ENCODE data around the gene RGS19. TPM values are rescaled to one million over a fixed set of nuclear protein-coding genes. Genes with fewer than 3 reads are reported as not detected.

The RGS19 gene
- total RNA-seq, 6 experiments from 2014 or later = 2.6 to 10.9 (median 5.7) TPM

- TF ChIP-seq, protein P1, sequence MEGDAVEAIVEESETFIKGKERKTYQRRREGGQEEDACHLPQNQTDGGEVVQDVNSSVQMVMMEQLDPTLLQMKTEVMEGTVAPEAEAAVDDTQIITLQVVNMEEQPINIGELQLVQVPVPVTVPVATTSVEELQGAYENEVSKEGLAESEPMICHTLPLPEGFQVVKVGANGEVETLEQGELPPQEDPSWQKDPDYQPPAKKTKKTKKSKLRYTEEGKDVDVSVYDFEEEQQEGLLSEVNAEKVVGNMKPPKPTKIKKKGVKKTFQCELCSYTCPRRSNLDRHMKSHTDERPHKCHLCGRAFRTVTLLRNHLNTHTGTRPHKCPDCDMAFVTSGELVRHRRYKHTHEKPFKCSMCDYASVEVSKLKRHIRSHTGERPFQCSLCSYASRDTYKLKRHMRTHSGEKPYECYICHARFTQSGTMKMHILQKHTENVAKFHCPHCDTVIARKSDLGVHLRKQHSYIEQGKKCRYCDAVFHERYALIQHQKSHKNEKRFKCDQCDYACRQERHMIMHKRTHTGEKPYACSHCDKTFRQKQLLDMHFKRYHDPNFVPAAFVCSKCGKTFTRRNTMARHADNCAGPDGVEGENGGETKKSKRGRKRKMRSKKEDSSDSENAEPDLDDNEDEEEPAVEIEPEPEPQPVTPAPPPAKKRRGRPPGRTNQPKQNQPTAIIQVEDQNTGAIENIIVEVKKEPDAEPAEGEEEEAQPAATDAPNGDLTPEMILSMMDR (IDR thresholded peaks at IDR 0.05) = no peak
- no peak for TF ChIP-seq POLR2A (IDR thresholded peaks at IDR 0.05)
- 54% methylated on average over 12 of the region's 17 CpGs for WGBS (ENCODE audit: insufficient coverage, low coverage, low lambda C conversion rate, missing lambda C conversion rate)
- no peaks in the 10 kb centered on the region for H3K9me3 ChIP-seq
- peaks cover 0 to 28% (median 13%) of the 10 kb centered on the region in 4 donors for H3K4me1 ChIP-seq
- no peaks in the 10 kb centered on the region for H3K27me3 ChIP-seq
- intact Hi-C loops (cut with DNase I) = no loop called here
- H3K27ac ChIP-seq = peak overlapping the region in 2 of 3 donors; percentile 47 to 59
- ATAC-seq = peak; percentile 78 to 83 (median 82)
- H3K36me3 ChIP-seq = peaks cover 0 to 67% (median 29%) of the 10 kb centered on the region in 4 donors
- no peak overlapping the region for H3K4me3 ChIP-seq
- DNase-seq = peak; percentile 69 to 86 (median 76)
These were observed 55.0 kb downstream of the RGS19 start for GRCh38 chr20:64024141-64024990.

DNA sequence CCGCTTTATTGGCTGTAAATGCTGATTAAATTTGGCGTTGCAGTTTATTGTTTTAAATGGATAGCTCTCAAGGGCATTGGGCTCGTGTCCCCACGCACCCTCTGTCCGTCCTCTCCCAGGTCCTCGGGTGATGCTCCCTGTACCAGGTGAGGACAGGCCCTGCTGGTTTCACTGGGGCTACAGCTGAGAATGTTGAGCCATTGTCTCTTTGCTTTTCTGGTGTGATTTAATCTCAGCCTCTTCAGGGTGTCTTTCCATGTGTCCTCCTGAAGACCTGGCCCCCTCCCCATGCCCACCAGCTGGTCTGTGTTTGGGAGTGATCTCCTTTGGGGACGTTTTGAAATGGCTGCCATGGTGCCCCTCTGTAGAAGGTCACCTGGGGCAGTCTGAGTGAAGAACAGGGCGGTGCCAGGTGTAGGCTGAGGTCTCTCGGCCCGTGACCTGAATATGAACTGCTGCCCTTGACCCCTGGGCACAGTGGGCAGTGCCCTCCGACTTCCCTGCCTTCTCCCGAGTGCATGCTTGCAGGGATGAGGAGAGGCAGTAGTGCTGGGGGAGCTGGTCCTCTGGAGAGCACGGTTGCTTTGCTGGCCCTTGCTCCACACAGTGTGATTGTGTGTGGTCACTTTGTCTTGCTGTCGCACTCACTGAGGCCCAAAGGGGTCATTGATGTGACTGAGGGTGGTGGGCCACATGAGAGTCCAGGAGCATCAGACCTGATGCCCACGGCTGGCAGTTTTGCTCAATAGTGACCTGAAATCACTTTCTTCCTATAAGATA, 55.8 kb downstream of the RGS19 start:
- peak in 1 of 3 donors; percentile 61 for DNase-seq
- ATAC-seq = peak; percentile 3 to 47 (median 24)
- H3K27ac ChIP-seq = peak overlapping the region in 1 of 3 donors; percentile 59
- intact Hi-C loops (cut with DNase I) = no loop called here
- H3K36me3 ChIP-seq = peaks cover 0 to 67% (median 26%) of the 10 kb centered on the region in 4 donors
- 61% methylated on average over 10 of the region's 15 CpGs for WGBS (ENCODE audit: insufficient coverage, low coverage, low lambda C conversion rate, missing lambda C conversion rate)
- H3K27me3 ChIP-seq = no peaks in the 10 kb centered on the region
- H3K4me1 ChIP-seq = peaks cover 0 to 28% (median 13%) of the 10 kb centered on the region in 4 donors
- TF ChIP-seq, protein P1 (IDR thresholded peaks at IDR 0.05) = no peak
- no peak for TF ChIP-seq POLR2A (IDR thresholded peaks at IDR 0.05)
- H3K4me3 ChIP-seq = no peak overlapping the region
- no peaks in the 10 kb centered on the region for H3K9me3 ChIP-seq

Small RNAs within 50 kb of the gene (microRNA-seq; reads per million reads assigned to microRNA genes)
- gene MIR6813 = 0.29 to 2.6 reads per million in 2 donors

Small RNAs within 50 kb of the gene (small RNA-seq; reads per million reads assigned to genes)
- gene AL355803.1 = 0 reads per million in 2 experiments
- 0 reads per million in 2 experiments for gene MIR6813

Other genes starting within 250 kb of the RGS19 start
- 1 to 10 TPM; 1.2 to 4.2 (median 2.4) TPM for gene ZBTB46, start 248.3 kb downstream of the RGS19 start, total RNA-seq
- not detected for gene ABHD16B, start 218.0 kb downstream of the RGS19 start, total RNA-seq
- 10 to 100 TPM; 20.1 to 46.8 (median 30.5) TPM for gene TPD52L2, start 214.2 kb downstream of the RGS19 start, total RNA-seq
- 10 to 100 TPM; 10.7 to 26.0 (median 15.1) TPM for gene DNAJC5, start 184.4 kb downstream of the RGS19 start, total RNA-seq
- gene UCKL1, start 123.1 kb downstream of the RGS19 start, total RNA-seq = 10 to 100 TPM; 13.1 to 28.5 (median 16.9) TPM
- gene ZNF512B, start 109.6 kb downstream of the RGS19 start, total RNA-seq = 10 to 100 TPM; 10.8 to 16.8 (median 14.0) TPM
- 1 to 10 TPM; 2.7 to 6.7 (median 3.5) TPM for gene SAMD10, start 99.9 kb downstream of the RGS19 start, total RNA-seq
- gene PRPF6, start 98.4 kb downstream of the RGS19 start, total RNA-seq = 10 to 100 TPM; 21.7 to 28.9 (median 24.4) TPM
- 1 to 10 TPM in 1 of 6 experiments, under 1 TPM in 4, not detected in 1; 0.29 to 1.1 (median 0.44) TPM for gene C20orf204, start 43.3 kb downstream of the RGS19 start, total RNA-seq
- gene SOX18, start 29.9 kb downstream of the RGS19 start, total RNA-seq = 1 to 10 TPM; 4.1 to 7.8 (median 5.6) TPM
- gene TCEA2, start 16.3 kb downstream of the RGS19 start, total RNA-seq = 10 to 100 TPM; 14.8 to 45.6 (median 28.6) TPM
- under 1 TPM in 5 of 6 experiments, not detected in 1; 0.13 to 0.32 (median 0.25) TPM for gene OPRL1, start 564 bp upstream of the RGS19 start, total RNA-seq
- not detected for gene LKAAEAR1, start 4.9 kb upstream of the RGS19 start, total RNA-seq
- not detected for gene NPBWR2, start 28.0 kb upstream of the RGS19 start, total RNA-seq
- gene MYT1, start 84.9 kb upstream of the RGS19 start, total RNA-seq = under 1 TPM in 2 of 6 experiments, not detected in 4; 0.06 to 0.09 TPM
- gene PCMTD2, start 176.2 kb upstream of the RGS19 start, total RNA-seq = 10 to 100 TPM; 24.5 to 39.7 (median 28.6) TPM